GM12892 (cell line): ENCODE results near the gene GTF3C5.

Source experiments
- POLR2A ChIP-seq: IDR thresholded peaks from 2 replicates; pipeline ENCODE4 v1.6.1; 2011; ENCODE audit warnings: low read depth, low read length, control low read depth
- POLR2AphosphoS5 ChIP-seq: IDR thresholded peaks from 2 replicates; pipeline ENCODE4 v1.6.1; 2011; ENCODE audit warnings: low read depth, low read length, control low read depth
- TAF1 ChIP-seq: IDR thresholded peaks from 2 replicates; pipeline ENCODE4 v1.6.1; 2011; ENCODE audit warnings: low read depth, mild to moderate bottlenecking, control low read depth, low read length, borderline replicate concordance

DNA sequence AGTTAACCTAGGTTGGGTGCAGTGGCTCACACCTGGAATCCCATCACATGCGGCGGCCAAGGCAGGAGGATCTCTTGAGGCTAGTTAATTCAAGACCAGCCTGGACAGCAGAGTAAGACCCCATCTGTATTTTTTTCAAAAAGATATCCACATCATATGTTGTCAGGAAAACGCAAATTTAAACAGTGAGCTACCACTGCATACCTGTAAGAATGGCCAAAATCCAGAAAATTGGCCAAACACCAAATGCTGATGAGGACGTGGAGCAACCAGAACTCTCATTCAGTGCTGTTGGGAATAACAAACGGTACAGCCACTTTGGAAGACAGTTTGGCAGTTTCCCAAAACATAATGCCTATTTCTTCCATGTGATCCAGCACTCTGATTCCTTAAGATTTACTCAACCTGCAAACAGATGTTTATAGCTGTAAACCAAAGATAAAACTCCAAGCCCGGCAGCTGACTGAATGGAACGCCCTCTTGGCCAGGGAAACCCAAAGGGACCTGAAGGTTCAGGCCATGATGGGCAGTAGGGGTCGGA lies 43.4 kb downstream of the GTF3C5 start:
- no peak for TF ChIP-seq POLR2A
- TF ChIP-seq POLR2AphosphoS5: no peak
- TF ChIP-seq TAF1: no peak
